Right ventricle myocardium inferior (tissue), 1 donor: ENCODE data around the gene KAT14. TPM values are rescaled to one million over a fixed set of nuclear protein-coding genes. Genes with fewer than 3 reads are reported as not detected.
"Not testable (repeated sequence)": the region's sequence is repeated elsewhere in the genome, so short reads cannot be mapped to it uniquely, and the experiment has no call there.

Source experiments
- ATAC-seq: fragments of 200-7000 bp; cut with Tn5 transposase; one replicate; pipeline ENCODE4 v1.9.1; 2020; ENCODE audit warnings: mild to moderate bottlenecking, moderate library complexity
- DNase-seq: peaks from one replicate; pipeline ENCODE4 v3.0.0; 2021; ENCODE audit errors: missing footprints
- intact Hi-C: fragments of 100-400 bp; cut with DNase I; formaldehyde crosslinking; loops from one replicate; pipeline ENCODE4 v1.11.0; 2022
- long read RNA-seq: library from polyadenylated mRNA; unstranded; transcript quantifications from one replicate; pipeline ENCODE4 v2.0.0, GENCODE V29; 2021
- total RNA-seq: library from RNA; stranded (reverse); fragmentation: NEBNext Ultra II Directional; extraction: Animal tissue kit (Norgen Biotek cat#: 25700); gene quantifications from one replicate; pipeline ENCODE4 v1.2.1, GENCODE V29; 2021
- donor health status: DM: no; HTN: yes; CAD: no; lungs with severe emphysema.

The KAT14 gene
- total RNA-seq, result 10.7 TPM
- long read RNA-seq, partial matches to known transcripts, result 1 of 14 reads
- long read RNA-seq, other reads (novel, unspliced or antisense), result 13 of 14 reads

GRCh38 chr20:18137412-18138265, at the start of gene KAT14, which contains the start of gene PET117:
Gene KAT14, plus strand, starts transcription at chr20:18137863. Its CDS starts 4,798 bp downstream, at chr20:18142661.
Gene PET117, plus strand, starts transcription at chr20:18137863. Its CDS starts 93 bp downstream, at chr20:18137956.
- DNase-seq, result peak; percentile 93
- intact Hi-C loops, result loop anchor here (5.0 to 10.0 kb wide), 2 partner anchors 150 to 633 kb away; partner anchors contain the start of gene ZNF133

GRCh38 chr20:18088298-18088697, 49.4 kb upstream of the KAT14 start:
- not testable (repeated sequence) for ATAC-seq

More at GRCh38 chr20:18137412-18138265, at the start of gene KAT14, which contains the start of gene PET117:
- peak; percentile 100 for ATAC-seq

GRCh38 chr20:18088841-18089240, 48.8 kb upstream of the KAT14 start:
- ATAC-seq, DNase-seq, intact Hi-C loops: not testable (repeated sequence)

More at GRCh38 chr20:18088298-18088697, 49.4 kb upstream of the KAT14 start:
- DNase-seq, intact Hi-C loops: not testable (repeated sequence)

GRCh38 chr20:18090044-18090443, 47.6 kb upstream of the KAT14 start:
- intact Hi-C loops, result no loop called here
- DNase-seq (no peak), ATAC-seq (no peak)

- intact Hi-C loops, result no loop called here
- ATAC-seq (no peak), DNase-seq (no peak)
Measured at GRCh38 chr20:18090477-18090876, 47.2 kb upstream of the KAT14 start.

GRCh38 chr20:18091623-18092022, 46.0 kb upstream of the KAT14 start:
- intact Hi-C loops, result no loop called here
- DNase-seq (no peak), ATAC-seq (no peak)

GRCh38 chr20:18092890-18093289, 44.8 kb upstream of the KAT14 start:
- no peak for DNase-seq
- intact Hi-C loops, result no loop called here
- ATAC-seq, result no peak

- DNase-seq (no peak), ATAC-seq (no peak)
Measured at GRCh38 chr20:18093388-18093787, 44.3 kb upstream of the KAT14 start.

GRCh38 chr20:18094191-18094590, 43.5 kb upstream of the KAT14 start:
- no peak for DNase-seq
- intact Hi-C loops, result no loop called here
- ATAC-seq, result no peak

More at GRCh38 chr20:18093388-18093787, 44.3 kb upstream of the KAT14 start:
- intact Hi-C loops, result no loop called here

GRCh38 chr20:18100569-18100968, 37.1 kb upstream of the KAT14 start:
- DNase-seq, intact Hi-C loops, ATAC-seq: not testable (repeated sequence)

GRCh38 chr20:18101125-18101810, 36.4 kb upstream of the KAT14 start:
- ATAC-seq (no peak), DNase-seq (no peak)
- intact Hi-C loops, result no loop called here

GRCh38 chr20:18103497-18103896, 34.2 kb upstream of the KAT14 start:
- ATAC-seq (no peak), DNase-seq (no peak)
- intact Hi-C loops, result no loop called here

- ATAC-seq, result no peak
- intact Hi-C loops, result no loop called here
Measured at GRCh38 chr20:18108326-18108725, 29.3 kb upstream of the KAT14 start.

GRCh38 chr20:18128574-18128973, 9.1 kb upstream of the KAT14 start:
- DNase-seq, ATAC-seq, intact Hi-C loops: not testable (repeated sequence)

More at GRCh38 chr20:18108326-18108725, 29.3 kb upstream of the KAT14 start:
- DNase-seq, result no peak

- intact Hi-C loops, result loop anchor here (10.0 kb wide), 1 partner anchor 628 kb away; no protein-coding TSS in a partner anchor
- ATAC-seq (no peak), DNase-seq (no peak)
Measured at GRCh38 chr20:18132663-18133062, 5.0 kb upstream of the KAT14 start.

GRCh38 chr20:18133962-18134361, 3.7 kb upstream of the KAT14 start:
- ATAC-seq, result no peak
- no peak for DNase-seq
- intact Hi-C loops, result loop anchor here (10.0 kb wide), 1 partner anchor 629 kb away; no protein-coding TSS in a partner anchor

GRCh38 chr20:18138266-18138582, 561 bp downstream of the KAT14 start:
- intact Hi-C loops, result loop anchor here (5.0 to 10.0 kb wide), 2 partner anchors 149 to 633 kb away; partner anchors contain the start of gene ZNF133
- no peak for DNase-seq

GRCh38 chr20:18138639-18139583, 1.2 kb downstream of the KAT14 start:
- DNase-seq (no peak), ATAC-seq (no peak)
- intact Hi-C loops, result loop anchor here (5.0 to 10.0 kb wide), 2 partner anchors 148 to 634 kb away; partner anchors contain the start of gene ZNF133

More at GRCh38 chr20:18138266-18138582, 561 bp downstream of the KAT14 start:
- peak; percentile 42 for ATAC-seq
